Natural killer cell (primary cell): ENCODE measurements around the gene SMNDC1. TPM values are rescaled to one million over a fixed set of nuclear protein-coding genes. Genes with fewer than 3 reads are reported as not detected.

ENCODE experiments used
- ATAC-seq, 3 donors: fragments of 150-1000 bp in 2 of 3; fragments of 200-7000 bp in 1 of 3; cut with Tn5 transposase; 1 replicate in 1 of 3; 2 replicates in 2 of 3; pipeline ENCODE4 v1.10.0; 2021; ENCODE audit warnings: mild to moderate bottlenecking in 2 of 3, moderate library complexity in 2 of 3
- DNase-seq, 2 donors: peaks; one replicate each; pipeline versions ENCODE4 v3.0.0 to v3.0.0-alpha.2; 2013 to 2021; ENCODE audit warnings: mixed read lengths in 1 of 2
- H3K27ac ChIP-seq: one replicate; pipeline ENCODE4 v1.5.1; 2013; ENCODE audit warnings: mild to moderate bottlenecking, low read length
- H3K27me3 ChIP-seq: one replicate; pipeline ENCODE4 v1.6.1; 2013; ENCODE audit warnings: low read length; ENCODE audit not compliant: control insufficient read depth, insufficient read depth
- H3K36me3 ChIP-seq: one replicate; pipeline ENCODE4 v1.6.1; 2013; ENCODE audit warnings: low read length; ENCODE audit not compliant: control insufficient read depth, insufficient read depth
- H3K4me1 ChIP-seq: one replicate; pipeline ENCODE4 v1.6.1; 2013; ENCODE audit warnings: low read length; ENCODE audit not compliant: control insufficient read depth, insufficient read depth
- H3K4me3 ChIP-seq: one replicate; pipeline ENCODE4 v1.5.1; 2013; ENCODE audit warnings: low read length
- H3K9me3 ChIP-seq: one replicate; pipeline ENCODE4 v1.6.1; 2013; ENCODE audit warnings: low read length; ENCODE audit not compliant: control insufficient read depth, insufficient read depth
- H3K27ac Mint-ChIP-seq, 2 donors: one replicate each; pipeline ENCODE4 v1.8.0; 2022; ENCODE audit warnings: mild to moderate bottlenecking in 2 of 2, mixed read lengths in 2 of 2, moderate library complexity in 1 of 2
- H3K27me3 Mint-ChIP-seq, 2 donors: one replicate each; pipeline ENCODE4 v1.8.0; 2022; ENCODE audit warnings: low read depth in 2 of 2, mixed read lengths in 2 of 2
- H3K36me3 Mint-ChIP-seq: one replicate; pipeline ENCODE4 v1.8.0; 2022; ENCODE audit warnings: mixed read lengths
- H3K4me1 Mint-ChIP-seq, 2 donors: one replicate each; pipeline ENCODE4 v1.8.0; 2022; ENCODE audit warnings: mixed read lengths in 2 of 2
- H3K4me3 Mint-ChIP-seq: one replicate; pipeline ENCODE4 v1.8.0; 2022; ENCODE audit warnings: mild to moderate bottlenecking, moderate library complexity, mixed read lengths
- H3K9me3 Mint-ChIP-seq, 2 donors: one replicate each; pipeline ENCODE4 v1.8.0; 2022; ENCODE audit warnings: mixed read lengths in 2 of 2
- CTCF ChIP-seq: fragments of 200-600 bp; IDR thresholded peaks from one replicate; pipeline ENCODE4 v1.8.0; 2022; ENCODE audit warnings: antibody characterized with exemption
- WGBS: methylation state at CpG from one replicate; pipeline ENCODE4 v1.1.7; 2013; ENCODE audit warnings: missing lambda C conversion rate; ENCODE audit not compliant: insufficient coverage; 5-methylcytosine and 5-hydroxymethylcytosine counted together
- intact Hi-C: fragments of 100-400 bp; cut with micrococcal nuclease; formaldehyde crosslinking; loops from one replicate; pipeline ENCODE4 v1.14.2; 2022
- total RNA-seq, 4 donors: library from RNA; stranded (reverse); fragments of 120-200 nt in 1 of 4; gene quantifications; one replicate each; pipeline versions ENCODE4 v1.2.3 to v1.2.4, GENCODE V29; 2013 to 2022

Gene SMNDC1
- total RNA-seq, 3 donors from 2014 or later (not counting 1 experiment from before 2014, with no cell fraction given): 53.3 to 56.3 (median 55.3) TPM

GRCh38 chr10:110307805-110308204 lies 3.1 kb upstream of the SMNDC1 start:
- intact Hi-C loops: loop anchor here (2.0 to 10.0 kb wide), 3 partner anchors 197 to 607 kb away; partner anchors contain the start of genes BBIP1 and SHOC2
- WGBS: 67% methylated on average over 4 of the region's 4 CpGs
- H3K4me1 Mint-ChIP-seq: peaks cover 12 to 18% of the 10 kb centered on the region in 2 donors

GRCh38 chr10:110306452-110306768 lies 1.7 kb upstream of the SMNDC1 start:
- H3K4me3 Mint-ChIP-seq: peak overlapping the region; percentile 41
- TF ChIP-seq CTCF: no peak
- no peak for ATAC-seq
- H3K27me3 Mint-ChIP-seq: peaks cover 0 to 5% of the 10 kb centered on the region in 2 donors
- Histone ChIP-seq H3K27ac (no peak overlapping the region), H3K27me3 (no peaks in the 10 kb centered on the region), H3K36me3 (peaks cover 15% of the 10 kb centered on the region), H3K9me3 (no peaks in the 10 kb centered on the region), H3K4me1 (peaks cover 7% of the 10 kb centered on the region), H3K4me3 (no peak overlapping the region)
- intact Hi-C loops: loop anchor here (1.0 to 10.0 kb wide), 8 partner anchors 48 to 608 kb away; partner anchors contain the start of genes BBIP1 and SHOC2
- no peaks in the 10 kb centered on the region for H3K36me3 Mint-ChIP-seq
- H3K9me3 Mint-ChIP-seq: no peaks in the 10 kb centered on the region
- peaks cover 21 to 32% of the 10 kb centered on the region in 2 donors for H3K4me1 Mint-ChIP-seq
- DNase-seq: no peak
- H3K27ac Mint-ChIP-seq: peak overlapping the region; percentile 93 to 97
- WGBS: no CpG with 5 or more reads among the region's 2 CpGs

More at GRCh38 chr10:110307805-110308204, 3.1 kb upstream of the SMNDC1 start:
- Mint-ChIP-seq H3K36me3 (no peaks in the 10 kb centered on the region), H3K27ac (no peak overlapping the region), H3K9me3 (no peaks in the 10 kb centered on the region), H3K27me3 (peaks cover 0 to 6% of the 10 kb centered on the region in 2 donors), H3K4me3 (no peak overlapping the region)
- no peak overlapping the region for H3K27ac ChIP-seq
- no peak for ATAC-seq
- H3K27me3 ChIP-seq: no peaks in the 10 kb centered on the region
- peaks cover 1% of the 10 kb centered on the region for H3K36me3 ChIP-seq
- DNase-seq: no peak
- TF ChIP-seq CTCF: no peak
- H3K4me3 ChIP-seq: no peak overlapping the region
- no peaks in the 10 kb centered on the region for H3K9me3 ChIP-seq
- peaks cover 7% of the 10 kb centered on the region for H3K4me1 ChIP-seq

- ATAC-seq (peak; percentile 47 to 77 (median 58)), DNase-seq (peak in 1 of 2 donors; percentile 87)
- Histone ChIP-seq H3K9me3 (no peaks in the 10 kb centered on the region), H3K27me3 (no peaks in the 10 kb centered on the region), H3K36me3 (peaks cover 20% of the 10 kb centered on the region), H3K4me3 (no peak overlapping the region), H3K27ac (peak overlapping the region; percentile 94), H3K4me1 (peaks cover 7% of the 10 kb centered on the region)
- peak overlapping the region; percentile 94 for H3K4me3 Mint-ChIP-seq
- peak overlapping the region; percentile 93 to 97 for H3K27ac Mint-ChIP-seq
- no peaks in the 10 kb centered on the region for H3K9me3 Mint-ChIP-seq
- intact Hi-C loops: loop anchor here (1.0 to 10.0 kb wide), 9 partner anchors 48 to 609 kb away; partner anchors contain the start of genes BBIP1 and SHOC2
- H3K27me3 Mint-ChIP-seq: peaks cover 0 to 5% of the 10 kb centered on the region in 2 donors
- TF ChIP-seq CTCF: peak; percentile 70
- WGBS: 69% methylated on average over 15 of the region's 17 CpGs
- peaks cover 25 to 35% of the 10 kb centered on the region in 2 donors for H3K4me1 Mint-ChIP-seq
- H3K36me3 Mint-ChIP-seq: peaks cover 4% of the 10 kb centered on the region
Measured at GRCh38 chr10:110305767-110306451, 1.2 kb upstream of the SMNDC1 start.
